HEK293 (cell line): Measurements from ENCODE around the gene BUB1.

Experiments
- CTCF ChIA-PET: fragments of 350-600 bp; formaldehyde crosslinking; extraction: SDS; loops from one replicate; lab custom pipeline; 2021; ENCODE audit warnings: antibody characterized with exemption; lab: Yijun Ruan, JAX
- POLR2A ChIA-PET: fragments of 300-600 bp; formaldehyde crosslinking; extraction: SDS; loops from one replicate; lab custom pipeline; 2020; ENCODE audit warnings: antibody characterized with exemption, inconsistent platforms; lab: Yijun Ruan, JAX
- H3K27ac ChIP-seq: fragments of 200-500 bp; sonication (Bioruptor generic); 2 replicates; pipeline ENCODE4 v1.5.1; 2014; ENCODE audit warnings: low read depth, low read length, control low read depth, inconsistent platforms; ENCODE audit errors: extremely low read depth
- H3K36me3 ChIP-seq, 2 experiments: fragments of 200-500 bp in 1 of 2; sonication (Bioruptor generic) in 1 of 2; 1 replicate in 1 of 2; 2 replicates in 1 of 2; pipeline ENCODE4 v1.5.1; 2014 to 2017; ENCODE audit warnings: inconsistent platforms in 2 of 2, low read length in 2 of 2; ENCODE audit not compliant: control insufficient read depth in 2 of 2, insufficient read depth in 1 of 2
- H3K4me1 ChIP-seq: fragments of 200-500 bp; sonication (Bioruptor generic); 2 replicates; pipeline ENCODE4 v1.5.1; 2014; ENCODE audit warnings: mild to moderate bottlenecking, low read length, inconsistent platforms; ENCODE audit not compliant: control insufficient read depth, insufficient read depth
- H3K4me3 ChIP-seq: 2 replicates; pipeline ENCODE4 v1.5.1; 2011; ENCODE audit warnings: low read depth, mild to moderate bottlenecking, control low read depth, low read length, moderate library complexity
- H3K9me3 ChIP-seq: fragments of 200-500 bp; sonication (Bioruptor generic); 2 replicates; pipeline ENCODE4 v1.5.1; 2014; ENCODE audit warnings: low read depth, low read length, inconsistent platforms; ENCODE audit not compliant: control insufficient read depth, insufficient read depth
- SALL2 ChIP-seq: fragments of 450-650 bp; formaldehyde crosslinking; IDR thresholded peaks from 2 replicates; pipeline ENCODE4 v1.5.0; 2017; ENCODE audit warnings: missing biosample characterization, mild to moderate bottlenecking, missing genetic modification characterization, borderline replicate concordance
- SETDB1 ChIP-seq: IDR thresholded peaks from one replicate; pipeline ENCODE4 v1.6.1; 2017; ENCODE audit warnings: mild to moderate bottlenecking, low read length, moderate library complexity, mixed read lengths; ENCODE audit not compliant: insufficient read length
- SP2 ChIP-seq: fragments of 450-650 bp; formaldehyde crosslinking; IDR thresholded peaks from 2 replicates; pipeline ENCODE4 v1.5.1; 2016; ENCODE audit warnings: missing biosample characterization, missing genetic modification characterization
- ZBTB11 ChIP-seq: fragments of 450-650 bp; formaldehyde crosslinking; conservative IDR thresholded peaks from 2 replicates; pipeline ENCODE4 v1.5.1; 2016; ENCODE audit warnings: low read depth, missing biosample characterization, missing genetic modification characterization
- ZFHX2 ChIP-seq: fragments of 450-650 bp; formaldehyde crosslinking; conservative IDR thresholded peaks from 2 replicates; pipeline ENCODE4 v1.5.1; 2016; ENCODE audit warnings: missing biosample characterization, missing genetic modification characterization
- ZNF157 ChIP-seq: fragments of 450-650 bp; formaldehyde crosslinking; IDR thresholded peaks from 2 replicates; pipeline ENCODE4 v1.5.1; 2016; ENCODE audit warnings: missing biosample characterization, missing genetic modification characterization
- ZNF214 ChIP-seq: fragments of 450-650 bp; formaldehyde crosslinking; IDR thresholded peaks from 2 replicates; pipeline ENCODE4 v1.5.1; 2017; ENCODE audit warnings: missing biosample characterization, mild to moderate bottlenecking, missing genetic modification characterization, borderline replicate concordance
- ZNF518A ChIP-seq: fragments of 450-650 bp; formaldehyde crosslinking; conservative IDR thresholded peaks from 2 replicates; pipeline ENCODE4 v1.5.1; 2016; ENCODE audit warnings: low read depth, missing biosample characterization, missing genetic modification characterization
- ZNF600 ChIP-seq: fragments of 450-650 bp; formaldehyde crosslinking; IDR thresholded peaks from 2 replicates; pipeline ENCODE4 v1.5.1; 2016; ENCODE audit warnings: missing biosample characterization, missing genetic modification characterization
- ZNF776 ChIP-seq: fragments of 450-650 bp; formaldehyde crosslinking; IDR thresholded peaks from 2 replicates; pipeline ENCODE4 v1.5.0; 2017; ENCODE audit warnings: missing biosample characterization, missing genetic modification characterization, borderline replicate concordance
- ZNF777 ChIP-seq: fragments of 450-650 bp; formaldehyde crosslinking; IDR thresholded peaks from 2 replicates; pipeline ENCODE4 v1.5.1; 2017; ENCODE audit warnings: missing biosample characterization, missing genetic modification characterization, borderline replicate concordance
- ZXDB ChIP-seq: fragments of 450-650 bp; formaldehyde crosslinking; IDR thresholded peaks from 2 replicates; pipeline ENCODE4 v1.5.1; 2016; ENCODE audit warnings: missing biosample characterization, missing genetic modification characterization
- TF ChIP-seq, protein P1 (sequence below): fragments of 450-650 bp; formaldehyde crosslinking; IDR thresholded peaks from 2 replicates; pipeline ENCODE4 v1.5.1; 2016; ENCODE audit warnings: missing biosample characterization, missing genetic modification characterization
- TF ChIP-seq, protein P2 (sequence below): fragments of 450-650 bp; formaldehyde crosslinking; IDR thresholded peaks from 2 replicates; pipeline ENCODE4; 2016; ENCODE audit warnings: missing biosample characterization, missing genetic modification characterization

The BUB1 gene

GRCh38 chr2:110662560-110662959, 15.3 kb downstream of the BUB1 start:
- POLR2A ChIA-PET = no interaction called here
- CTCF ChIA-PET = interaction anchor here (1.3 kb wide), 1 partner anchor 92 kb away, joined by 3 read pairs; no protein-coding TSS in a partner anchor
- Histone ChIP-seq H3K4me1 (no peaks in the 10 kb centered on the region), H3K9me3 (no peaks in the 10 kb centered on the region), H3K27ac (no peak overlapping the region), H3K36me3 (peaks cover 87 to 92% of the 10 kb centered on the region in 2 experiments), H3K4me3 (no peak overlapping the region)
- TF ChIP-seq ZXDB (tag by site-specific recombination) = no peak
- no peak for TF ChIP-seq ZNF214 (tag by site-specific recombination)
- TF ChIP-seq SETDB1 = no peak
- no peak for TF ChIP-seq SP2
- TF ChIP-seq, protein P1, sequence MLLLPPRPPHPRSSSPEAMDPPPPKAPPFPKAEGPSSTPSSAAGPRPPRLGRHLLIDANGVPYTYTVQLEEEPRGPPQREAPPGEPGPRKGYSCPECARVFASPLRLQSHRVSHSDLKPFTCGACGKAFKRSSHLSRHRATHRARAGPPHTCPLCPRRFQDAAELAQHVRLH = no peak
- no peak for TF ChIP-seq ZNF157
- no peak for TF ChIP-seq ZNF518A (tag by site-specific recombination)
- TF ChIP-seq ZNF777 = no peak
- TF ChIP-seq ZBTB11 (tag by site-specific recombination) = no peak
- no peak for TF ChIP-seq ZNF776 (tag by site-specific recombination)

DNA sequence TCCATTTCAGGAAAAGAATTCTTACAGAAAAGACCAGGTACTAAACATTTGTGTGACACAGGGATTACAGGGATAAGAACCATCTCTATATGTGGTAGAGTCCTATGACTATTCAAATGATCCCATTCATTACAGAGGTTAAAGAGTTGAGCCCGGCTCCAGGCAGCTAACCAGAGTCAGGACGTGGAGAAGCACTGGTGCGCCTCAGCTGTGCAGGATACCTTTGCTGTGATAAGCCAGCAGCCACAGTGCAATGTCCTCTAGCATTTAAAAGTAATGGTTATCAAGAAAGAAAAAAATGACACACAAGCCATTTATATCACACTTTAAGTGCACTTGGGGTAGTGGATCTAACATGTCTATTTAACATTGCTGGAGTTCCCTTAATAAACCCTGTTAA, 17.3 kb downstream of the BUB1 start:
- Histone ChIP-seq H3K4me1 (no peaks in the 10 kb centered on the region), H3K4me3 (no peak overlapping the region), H3K36me3 (peaks cover 84 to 94% of the 10 kb centered on the region in 2 experiments), H3K9me3 (no peaks in the 10 kb centered on the region), H3K27ac (no peak overlapping the region)
- ChIA-PET POLR2A (interaction anchor here (0.8 kb wide), 1 partner anchor 18 kb away, joined by 4 read pairs; no protein-coding TSS in a partner anchor), CTCF (interaction anchor here (1.4 kb wide), 1 partner anchor 95 kb away, joined by 3 read pairs; no protein-coding TSS in a partner anchor)
- no peak for TF ChIP-seq ZNF600
- no peak for TF ChIP-seq SALL2 (tag by site-specific recombination)

- peak; percentile 35; the same call in 1 of the 2 replicates for TF ChIP-seq ZFHX2 (tag by site-specific recombination)
- TF ChIP-seq, protein P2, sequence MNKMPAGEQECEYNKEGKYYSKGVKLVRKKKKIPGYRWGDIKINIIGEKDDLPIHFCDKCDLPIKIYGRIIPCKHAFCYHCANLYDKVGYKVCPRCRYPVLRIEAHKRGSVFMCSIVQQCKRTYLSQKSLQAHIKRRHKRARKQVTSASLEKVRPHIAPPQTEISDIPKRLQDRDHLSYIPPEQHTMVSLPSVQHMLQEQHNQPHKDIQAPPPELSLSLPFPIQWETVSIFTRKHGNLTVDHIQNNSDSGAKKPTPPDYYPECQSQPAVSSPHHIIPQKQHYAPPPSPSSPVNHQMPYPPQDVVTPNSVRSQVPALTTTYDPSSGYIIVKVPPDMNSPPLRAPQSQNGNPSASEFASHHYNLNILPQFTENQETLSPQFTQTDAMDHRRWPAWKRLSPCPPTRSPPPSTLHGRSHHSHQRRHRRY (tag by site-specific recombination) = no peak
- ChIA-PET POLR2A (no interaction called here), CTCF (no interaction called here)
- Histone ChIP-seq H3K27ac (no peak overlapping the region), H3K4me1 (no peaks in the 10 kb centered on the region), H3K4me3 (no peak overlapping the region), H3K36me3 (peaks cover 85 to 93% of the 10 kb centered on the region in 2 experiments), H3K9me3 (no peaks in the 10 kb centered on the region)
These were observed 18.6 kb downstream of the BUB1 start for GRCh38 chr2:110659248-110659647.
